Stimulated activated CD4-positive, alpha-beta T cell treated with anti-CD3 and anti-CD28 coated beads, Interleukin-1b, Interleukin-23, amount 100 ng/mL, for 4 hours (primary cell): Measurements from ENCODE around the gene SIT1.

Experiments used
- DNase-seq, 2 donors: peaks; one replicate each; pipeline ENCODE4 v3.0.0-alpha.2; 2020; ENCODE audit warnings: low read depth in 2 of 2

SIT1 gene, protein sequence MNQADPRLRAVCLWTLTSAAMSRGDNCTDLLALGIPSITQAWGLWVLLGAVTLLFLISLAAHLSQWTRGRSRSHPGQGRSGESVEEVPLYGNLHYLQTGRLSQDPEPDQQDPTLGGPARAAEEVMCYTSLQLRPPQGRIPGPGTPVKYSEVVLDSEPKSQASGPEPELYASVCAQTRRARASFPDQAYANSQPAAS

DNA sequence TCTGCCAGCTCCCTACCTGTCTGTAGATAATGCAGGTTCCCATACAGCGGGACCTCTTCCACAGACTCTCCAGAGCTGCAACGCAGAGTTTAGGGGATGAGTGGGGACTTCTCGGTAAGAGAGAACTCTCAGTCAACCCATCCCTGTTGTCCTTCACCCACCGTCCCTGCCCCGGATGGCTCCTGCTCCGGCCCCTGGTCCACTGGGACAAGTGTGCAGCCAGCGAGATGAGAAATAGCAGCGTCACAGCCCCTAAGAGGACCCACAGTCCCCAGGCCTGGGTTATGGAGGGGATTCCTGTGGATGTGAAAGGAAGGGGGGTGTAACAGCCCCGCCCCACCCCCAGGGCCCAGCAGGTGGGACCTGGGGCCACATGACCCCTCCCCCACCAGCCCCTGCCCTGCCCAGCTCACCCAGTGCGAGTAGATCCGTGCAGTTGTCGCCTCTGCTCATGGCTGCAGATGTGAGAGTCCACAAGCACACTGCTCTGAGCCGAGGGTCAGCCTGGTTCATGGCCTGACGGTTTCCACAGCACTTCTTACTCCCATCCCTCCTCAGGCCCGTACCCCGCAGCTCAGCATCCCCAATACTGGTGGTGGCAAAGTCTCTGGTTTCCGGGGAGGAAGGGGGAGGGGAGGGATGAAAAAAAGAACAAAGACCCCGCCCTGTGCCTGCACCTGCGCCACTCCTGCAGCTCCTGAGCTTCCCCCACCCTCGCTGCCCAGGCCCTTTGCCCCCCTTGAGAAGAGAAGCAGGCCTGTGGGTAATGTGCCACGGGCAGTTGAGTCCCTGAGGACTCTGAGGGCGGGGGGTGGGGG is at the start of gene SIT1:
TSS of gene SIT1 (minus strand) at position 591 of the 818 bp plus-strand sequence. CDS start at position 513, 78 bp downstream.
- no peak for DNase-seq

DNA sequence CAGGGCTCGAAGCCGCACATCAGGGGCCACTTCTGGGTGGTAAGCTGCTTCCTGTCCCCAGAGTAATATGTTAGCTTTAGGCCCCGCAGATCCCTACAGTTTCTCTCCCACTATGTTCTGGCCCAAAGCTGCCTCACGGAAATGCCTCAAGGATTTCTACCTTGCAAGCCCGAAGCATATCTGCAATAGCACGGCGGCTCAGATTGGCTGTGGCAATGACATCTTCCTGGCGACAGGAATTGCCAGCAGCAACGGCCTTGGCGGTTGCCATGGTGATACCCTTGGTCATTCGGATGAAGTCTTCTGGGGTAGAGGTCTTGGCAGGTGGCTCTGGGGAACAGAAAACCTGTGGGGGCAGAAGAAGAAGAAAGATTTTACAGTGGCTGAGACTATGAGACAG is 49.3 kb upstream of the SIT1 start:
- no peak for DNase-seq

DNA sequence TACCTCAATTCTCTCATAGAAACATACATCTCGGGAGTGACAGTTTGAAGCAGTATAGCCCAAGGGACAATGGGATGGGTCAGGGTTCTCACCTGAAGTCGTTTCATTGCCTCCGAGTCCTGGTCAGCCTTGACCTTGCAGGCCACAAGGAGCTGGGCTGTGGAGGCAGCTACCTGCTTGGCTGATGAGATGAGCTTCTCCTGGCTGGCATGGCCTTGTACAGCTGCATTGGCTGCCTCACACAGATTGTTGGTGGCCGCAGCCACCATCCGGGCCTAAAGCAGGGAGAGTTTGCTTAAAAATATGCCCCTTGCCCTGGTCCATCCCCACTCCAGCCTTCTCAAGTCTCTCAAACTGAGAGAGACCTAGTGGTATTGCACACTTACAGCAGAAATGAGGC is 47.5 kb upstream of the SIT1 start:
- DNase-seq = no peak

DNA sequence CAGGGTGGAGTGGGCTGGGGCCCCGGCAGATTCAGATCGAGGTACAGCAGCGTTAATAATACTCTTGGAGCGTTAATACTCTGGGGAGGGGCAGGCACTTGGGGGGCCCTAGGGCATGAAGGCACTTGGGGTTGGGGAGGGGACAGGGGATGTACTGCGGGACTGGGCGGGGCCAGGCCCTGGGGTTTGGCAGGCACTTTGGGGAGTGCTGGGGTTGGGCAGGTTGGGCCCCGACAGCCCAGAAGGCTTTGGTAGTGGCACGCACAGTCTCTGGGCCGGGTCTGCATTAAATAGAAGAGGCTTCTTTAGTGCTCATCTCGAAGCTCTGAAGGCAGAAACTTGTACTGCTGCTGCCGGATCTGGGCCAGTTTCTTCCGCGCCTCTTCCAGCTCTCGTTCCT is 46.8 kb upstream of the SIT1 start:
- no peak for DNase-seq

DNA sequence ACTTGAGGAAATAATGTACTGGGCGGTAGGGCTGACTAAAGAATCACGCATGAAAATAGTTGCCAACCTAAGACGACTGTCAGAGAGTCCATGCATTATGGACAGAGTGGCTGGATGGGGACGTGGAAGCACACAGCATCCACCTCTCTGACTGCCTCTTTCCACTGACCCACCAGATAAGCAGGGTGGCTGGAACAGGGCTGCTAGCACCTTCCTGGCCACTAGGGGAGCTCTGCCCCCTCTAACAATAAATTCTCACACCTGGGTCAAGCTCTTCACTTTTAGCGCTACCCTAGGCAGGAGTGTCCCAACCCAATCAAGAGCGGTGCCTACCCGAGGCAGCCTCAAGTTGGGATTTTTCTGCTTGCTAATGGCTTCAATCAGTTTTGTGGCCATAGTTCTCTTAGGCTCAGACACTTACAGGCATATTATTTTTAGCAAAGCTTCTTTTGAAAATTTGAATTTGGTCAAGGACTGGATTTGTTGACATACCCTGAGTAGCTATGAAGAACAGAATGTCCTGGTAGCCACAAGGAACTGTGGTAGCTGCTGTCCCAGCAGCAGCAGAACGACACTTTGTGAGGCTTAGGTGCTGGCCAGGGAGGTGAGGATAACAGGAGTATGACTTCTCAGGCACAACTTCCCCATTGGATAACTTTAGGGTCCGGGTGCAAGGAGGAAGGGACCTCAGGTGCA is 45.9 kb upstream of the SIT1 start:
- peak; percentile 33 to 34 for DNase-seq

DNA sequence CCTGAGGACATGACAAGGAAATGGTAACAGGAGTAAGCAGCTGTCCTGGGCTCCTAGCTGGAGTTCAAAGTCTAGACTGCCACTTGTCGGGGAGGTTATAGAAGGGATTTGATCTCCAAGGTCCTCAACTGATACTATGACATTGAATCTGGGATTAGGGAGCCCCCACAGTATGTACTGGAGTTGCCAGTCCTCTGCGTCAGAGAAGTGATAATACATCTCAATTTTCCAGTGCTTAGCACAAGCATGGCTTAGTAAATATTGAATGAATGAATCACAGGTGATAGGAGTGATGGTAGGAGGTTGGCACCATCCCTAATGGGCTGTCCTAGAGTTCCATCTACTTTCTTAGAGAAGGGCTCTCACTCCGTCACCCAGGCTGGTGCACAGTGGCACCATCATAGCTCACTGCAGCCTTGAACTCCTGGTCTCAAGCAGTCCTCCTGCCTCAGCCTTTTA is 45.2 kb upstream of the SIT1 start:
- no peak for DNase-seq

DNA sequence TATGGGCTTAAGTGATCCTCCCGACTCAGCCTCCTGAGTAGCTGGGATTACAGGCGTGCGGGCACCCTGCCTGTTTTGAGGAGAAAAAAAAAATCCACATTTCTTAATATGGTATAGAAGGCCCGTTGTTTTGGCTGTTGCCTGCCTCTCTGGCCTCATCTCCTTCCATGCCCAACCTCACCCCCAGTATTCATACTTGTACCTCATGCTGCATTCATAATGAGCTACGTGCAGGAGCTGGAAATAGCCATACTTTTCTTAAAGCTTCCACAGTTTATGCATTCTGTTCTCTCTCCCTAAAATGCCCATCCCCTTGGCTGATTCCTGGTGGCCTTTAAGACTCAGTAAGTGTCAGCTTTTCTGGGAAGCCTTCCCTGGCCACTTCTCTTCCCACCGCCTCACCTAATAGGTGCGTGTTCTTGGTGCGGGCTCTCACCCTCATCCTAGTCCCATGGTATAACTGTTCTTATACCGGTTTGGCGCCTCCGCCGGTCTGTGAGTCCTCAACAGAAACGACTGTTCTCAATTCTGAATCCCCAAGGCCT is 41.1 kb upstream of the SIT1 start:
- no peak for DNase-seq

DNA sequence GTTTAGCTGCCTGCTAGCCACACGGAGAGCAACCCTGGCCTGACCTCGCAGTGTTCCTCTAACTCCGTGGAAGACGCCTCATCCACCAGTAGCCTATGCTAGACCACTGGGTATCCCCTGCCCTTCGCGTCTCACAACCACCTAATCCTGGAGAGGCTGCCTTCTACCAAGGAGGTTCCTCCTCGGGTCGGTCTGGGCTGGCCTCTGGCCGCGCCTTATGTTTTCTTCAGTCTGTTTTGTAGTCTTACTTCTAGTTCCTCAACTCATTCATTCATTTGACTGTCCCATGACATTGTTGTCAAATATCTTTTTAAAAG is 40.6 kb upstream of the SIT1 start:
- no peak for DNase-seq

DNA sequence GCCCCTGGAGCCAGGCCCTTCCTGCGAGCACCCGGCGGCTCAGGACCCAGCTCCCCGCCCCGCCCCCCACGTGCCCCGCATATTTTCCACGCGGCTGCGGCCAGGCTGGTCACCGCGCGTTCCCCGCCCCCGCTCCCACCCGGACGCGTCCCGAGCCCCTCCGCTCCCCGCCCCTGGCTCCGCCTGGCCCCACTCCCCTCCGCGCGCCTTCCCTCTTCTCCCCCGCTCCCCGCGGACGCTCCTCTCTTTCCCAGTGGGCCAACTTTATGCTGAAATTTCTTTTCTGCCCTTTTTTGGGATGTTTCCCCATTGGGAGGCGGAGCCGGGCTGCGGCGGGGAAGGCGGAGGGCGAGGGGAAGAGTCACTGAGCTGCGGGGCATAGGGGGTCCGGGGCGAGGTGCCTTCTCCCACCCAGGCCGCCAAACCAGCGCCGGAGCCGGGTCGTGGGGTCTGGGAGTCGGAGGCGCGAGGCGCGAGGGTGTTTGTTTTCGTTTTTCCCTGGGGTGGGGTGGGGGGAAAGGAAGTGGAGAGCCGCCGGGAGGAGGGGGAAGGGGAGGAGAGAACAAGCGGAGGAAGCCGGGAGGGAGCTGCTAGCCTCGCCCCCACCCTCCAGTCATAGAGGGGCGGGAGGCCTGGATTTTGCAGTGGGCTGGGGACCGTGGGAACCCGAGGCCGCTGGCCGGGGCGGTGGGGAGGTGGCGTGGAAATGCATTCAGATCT is 40.0 kb upstream of the SIT1 start:
- peak in 1 of 2 donors; percentile 36 for DNase-seq

DNA sequence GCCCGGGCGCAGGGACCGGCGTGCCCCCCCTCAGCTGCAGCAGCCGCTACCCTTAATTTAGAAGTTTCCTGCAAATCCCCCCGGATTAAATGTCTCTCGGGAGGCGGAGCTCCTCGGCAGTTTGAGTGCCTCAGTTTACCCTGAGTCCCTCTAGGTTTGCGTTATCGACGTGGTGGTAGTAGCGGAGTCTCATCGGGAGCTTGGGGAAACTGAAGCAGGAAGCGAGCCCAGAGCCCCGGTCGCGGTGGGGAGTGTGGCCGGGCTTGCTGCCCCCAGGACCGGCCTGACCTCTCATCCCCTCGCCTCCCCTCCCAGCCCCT is 39.5 kb upstream of the SIT1 start:
- no peak for DNase-seq

DNA sequence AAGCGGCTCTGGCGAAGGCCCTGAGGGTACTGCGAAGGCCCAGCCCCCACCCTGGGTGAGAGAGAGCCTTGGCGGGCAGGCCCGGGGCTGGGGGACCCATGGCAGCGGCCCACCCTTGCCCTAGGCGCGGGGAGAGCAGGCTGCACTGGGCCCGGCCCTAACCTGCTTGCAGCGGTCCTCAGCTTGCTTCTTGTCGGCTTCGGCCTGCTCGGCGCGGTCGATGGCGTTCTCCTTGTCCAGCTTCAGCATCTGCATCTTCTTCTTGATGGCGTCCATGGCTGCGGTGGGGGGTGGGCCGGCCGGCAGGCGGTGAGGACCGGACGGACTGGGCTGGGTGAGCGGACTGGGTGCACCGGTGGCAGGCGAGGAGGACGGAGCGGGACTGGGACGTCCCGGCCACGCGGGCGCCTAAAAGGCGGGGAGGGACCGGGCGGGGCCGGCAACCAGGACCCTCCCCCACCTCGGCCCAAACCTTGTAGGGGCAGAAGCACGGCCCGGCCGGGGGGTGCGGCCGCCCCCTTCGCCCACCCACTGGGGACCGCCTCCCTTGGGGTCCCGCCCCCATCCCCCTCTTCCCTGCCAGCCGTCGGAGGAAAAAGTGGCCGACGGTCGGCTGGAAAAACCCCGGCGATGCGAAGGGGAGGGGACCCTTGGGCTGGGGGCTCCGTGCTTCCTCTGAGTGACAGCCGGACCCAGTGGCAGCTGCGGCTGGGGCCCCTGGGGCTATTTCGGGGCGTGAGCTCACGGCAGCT is 39.0 kb upstream of the SIT1 start, which contains the start of gene TPM2:
TSS of gene TPM2 (minus strand) at position 384 of the 752 bp plus-strand sequence. CDS start at position 276, 108 bp downstream.
- no peak for DNase-seq

DNA sequence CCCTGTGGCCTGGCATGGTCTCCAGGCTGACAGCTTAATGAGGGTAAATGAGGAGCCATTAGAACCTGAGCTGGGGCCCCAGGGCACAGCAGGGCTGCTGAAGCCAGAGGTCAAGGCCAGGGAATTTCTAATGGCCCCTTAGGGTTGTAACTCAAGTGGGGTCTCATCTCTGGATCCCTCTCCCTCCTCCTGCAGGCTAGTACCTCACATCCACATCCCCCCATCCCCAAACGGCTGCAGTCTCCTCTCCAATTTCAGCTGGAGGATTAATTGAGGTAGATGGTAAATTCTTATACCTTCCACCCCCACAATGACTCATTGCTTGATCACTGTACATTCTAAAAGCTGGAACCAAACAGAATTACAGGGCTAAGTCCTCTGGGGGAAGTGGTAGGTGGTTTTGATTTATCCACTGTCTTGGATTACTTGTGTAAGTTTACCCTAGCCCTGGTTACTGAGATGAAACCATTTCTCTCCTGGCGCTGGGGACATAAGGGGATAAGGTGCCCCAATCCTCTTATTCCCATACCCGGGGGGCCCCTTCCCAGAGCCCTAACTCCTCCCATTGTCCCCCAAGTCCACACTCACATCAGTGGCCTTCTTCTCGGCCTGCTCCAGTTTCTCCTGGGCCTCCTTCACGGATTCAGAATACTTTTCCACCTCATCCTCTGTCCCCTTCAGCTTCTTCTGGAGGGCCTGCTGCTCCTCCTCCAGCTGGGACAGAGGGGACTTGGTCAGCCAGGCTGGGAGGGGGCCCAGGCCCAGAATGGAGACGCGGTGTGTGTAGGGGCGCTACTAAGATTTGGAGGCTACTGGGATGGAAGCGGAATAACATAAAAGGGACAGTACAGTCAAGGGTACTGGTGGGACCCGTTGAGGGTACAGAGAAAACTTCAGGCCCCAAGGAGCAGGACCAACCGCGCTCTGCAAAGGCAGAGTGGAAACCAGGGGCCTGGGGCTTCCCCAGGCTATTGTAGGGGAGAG is 38.1 kb upstream of the SIT1 start:
- no peak for DNase-seq

DNA sequence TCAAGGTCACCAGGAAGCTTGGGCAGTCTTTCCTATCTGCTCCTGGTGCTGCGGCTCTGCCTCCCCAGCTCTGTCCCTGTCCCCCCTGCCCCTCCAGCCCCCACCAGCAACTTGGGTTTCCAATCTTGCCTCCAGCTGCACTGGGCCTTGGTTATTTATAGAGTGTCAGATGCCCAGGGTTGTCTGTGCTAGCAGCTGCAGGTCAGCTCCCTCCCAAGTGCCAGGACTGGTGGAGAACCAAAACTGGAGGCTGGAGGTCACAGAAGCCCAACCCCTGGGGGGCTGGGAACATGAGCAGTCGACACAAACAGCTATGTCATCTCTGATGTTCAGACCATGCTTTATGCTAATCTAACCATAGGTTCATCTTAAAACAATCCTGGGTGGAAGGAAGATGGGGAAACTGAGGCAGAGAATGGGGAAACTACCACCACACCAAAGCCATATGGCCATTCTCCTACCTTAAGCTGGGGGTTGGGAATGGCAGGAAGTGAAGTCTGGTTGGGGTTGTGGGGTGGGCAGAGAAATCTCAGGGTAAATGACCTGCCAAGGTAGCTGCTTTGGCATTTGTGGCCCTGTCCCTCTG is 37.3 kb upstream of the SIT1 start:
- no peak for DNase-seq

DNA sequence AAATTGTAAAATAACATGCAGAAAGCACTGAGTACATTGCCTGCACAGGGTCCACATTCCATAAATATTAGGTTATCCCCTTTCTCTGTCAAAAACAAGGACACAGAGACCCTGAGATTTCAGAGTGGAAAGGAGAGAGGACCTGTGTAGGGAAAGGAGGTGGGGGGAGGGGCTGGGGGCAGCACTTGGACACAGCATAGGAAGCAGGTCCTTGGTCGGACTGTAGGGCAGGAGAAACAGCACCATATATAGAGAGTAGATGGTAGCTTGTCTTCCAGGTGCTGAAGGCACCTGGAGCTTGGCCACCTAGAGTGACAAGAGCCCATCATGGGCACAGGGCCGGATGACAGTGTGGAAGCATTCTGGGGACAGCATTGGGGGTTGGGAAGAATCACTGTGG is 36.6 kb upstream of the SIT1 start:
- no peak for DNase-seq

DNA sequence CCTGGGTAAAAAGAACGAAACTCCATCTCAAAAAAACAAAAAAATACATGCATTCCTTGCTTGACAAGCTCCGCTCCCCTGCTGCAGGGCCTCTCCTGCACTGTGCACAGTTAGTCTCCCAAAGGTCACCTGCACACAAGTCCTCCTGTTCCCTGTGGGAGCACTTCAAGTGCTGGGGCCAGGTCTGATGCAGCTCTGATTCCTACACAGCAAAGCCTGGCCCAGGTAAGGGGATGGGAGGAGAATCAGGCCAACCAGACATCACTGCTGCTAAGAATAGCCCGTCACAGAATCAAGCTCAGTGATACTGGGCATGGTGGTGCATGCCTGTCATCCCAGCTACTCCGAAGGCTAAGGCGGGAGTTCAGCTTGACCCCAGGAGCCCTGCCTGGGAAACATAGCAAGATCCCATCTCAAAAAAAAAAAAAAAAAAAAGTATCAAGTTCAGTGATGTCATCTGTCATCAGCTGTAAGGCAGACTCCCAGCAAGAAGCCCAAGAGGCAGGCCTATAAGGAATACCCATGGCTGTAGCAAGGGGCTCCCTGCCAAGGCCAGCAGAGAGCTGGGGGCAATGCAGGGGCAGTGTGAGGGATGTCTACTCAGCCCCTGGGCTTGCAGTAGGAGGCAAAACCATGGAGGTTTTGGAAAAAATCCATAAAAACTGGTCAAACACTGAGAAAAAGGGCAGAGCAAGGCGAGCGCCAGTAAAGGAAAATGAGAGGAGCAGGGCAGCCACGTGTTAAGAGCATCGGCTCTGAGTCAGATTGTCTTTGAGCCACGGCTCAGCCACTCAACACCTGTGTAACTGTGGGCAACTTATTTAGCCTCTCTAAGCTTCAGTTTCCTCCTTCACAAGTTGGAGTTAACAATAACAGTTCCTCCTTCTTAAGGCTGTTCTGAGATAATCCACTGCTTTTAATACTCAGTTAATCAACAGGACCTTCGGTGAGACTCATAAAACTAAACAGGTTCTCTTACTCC is 35.8 kb upstream of the SIT1 start:
- DNase-seq = no peak

DNA sequence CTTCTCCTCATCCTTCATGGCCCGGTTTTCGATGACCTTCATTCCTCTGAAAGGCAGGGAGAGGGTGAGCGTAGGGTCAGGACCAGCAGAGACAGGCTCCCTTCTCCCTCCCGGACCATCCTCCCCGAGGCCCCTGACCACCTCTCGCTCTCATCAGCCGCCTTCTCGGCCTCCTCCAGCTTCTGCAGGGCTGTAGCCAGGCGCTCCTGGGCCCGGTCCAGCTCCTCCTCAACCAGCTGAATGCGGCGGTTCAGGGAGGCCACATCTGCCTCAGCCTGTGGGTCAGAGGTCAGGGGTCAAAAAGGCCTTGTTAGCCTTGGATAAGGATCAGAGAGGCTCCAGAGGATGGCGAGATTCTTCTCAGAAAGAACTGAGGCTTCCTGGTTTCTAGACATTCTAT is 34.8 kb upstream of the SIT1 start:
- DNase-seq = no peak

DNA sequence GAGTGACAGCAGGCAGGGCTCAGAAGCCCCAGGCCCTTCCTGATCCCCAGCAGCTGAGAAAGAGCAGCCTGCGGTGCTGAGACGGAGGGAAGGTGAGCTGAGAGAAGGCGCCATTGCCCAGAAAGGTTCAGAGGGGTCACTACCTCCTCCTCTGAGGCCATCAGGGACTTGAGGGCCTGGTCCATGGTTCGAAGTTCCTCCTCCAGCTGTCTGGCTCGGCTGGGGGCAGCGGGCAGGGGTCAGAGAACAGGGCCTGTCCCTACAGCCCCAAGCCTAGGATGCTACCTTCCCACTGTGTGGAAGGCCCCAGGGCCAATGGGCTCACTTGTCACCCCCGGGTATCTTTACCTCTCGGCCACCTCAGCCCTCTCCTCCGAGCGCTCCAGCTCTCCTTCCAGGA is 34.2 kb upstream of the SIT1 start:
- no peak for DNase-seq

DNA sequence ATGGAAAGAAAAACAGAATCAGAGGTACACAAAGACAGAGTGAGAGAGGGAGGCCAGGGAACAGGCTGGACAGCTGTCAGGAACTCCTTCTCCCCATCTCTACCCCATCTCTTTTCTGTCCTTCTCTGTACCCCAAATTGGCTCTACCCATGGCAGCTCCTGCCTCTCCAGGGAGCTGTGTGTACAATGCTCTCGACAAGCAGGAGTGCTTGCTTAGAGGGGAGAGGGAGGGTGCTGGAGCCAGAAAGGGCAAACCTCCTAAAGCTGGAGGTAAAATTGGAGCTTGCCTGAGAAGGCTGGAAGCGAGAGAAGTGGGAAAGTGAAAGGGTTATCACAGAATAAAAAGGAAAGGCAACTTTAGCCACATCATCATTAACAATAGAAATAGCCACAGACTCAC is 32.6 kb upstream of the SIT1 start:
- no peak for DNase-seq
